ENCODE results near the gene CFI.

- TF ChIP-seq POLR2A (IDR thresholded peaks at IDR 0.05; ENCODE audit: low read depth, low read length) (no peak), POLR2AphosphoS5 (IDR thresholded peaks at IDR 0.05; ENCODE audit: low read depth, low read length) (no peak)
These were observed 555 bp downstream of the CFI start for GRCh38 chr4:109801099-109801789.
